Measurements from ENCODE around the gene RNF38. TPM values are rescaled to one million over a fixed set of nuclear protein-coding genes. Genes with fewer than 3 reads are reported as not detected.

The RNF38 gene
- total and polyA plus RNA-seq, 12 donors, result 5.4 to 43.7 (median 24.5) TPM

- DNase-seq, result no peak
- Histone ChIP-seq H3K4me1 (replicated peaks in 1 of 2) (no peaks in the 10 kb centered on the region), H3K27ac (no peak overlapping the region), H3K9me3 (replicated peaks in 1 of 3) (no peaks in the 10 kb centered on the region), H3K36me3 (replicated peaks in 1 of 2) (no peaks in the 10 kb centered on the region), H3K27me3 (no peaks in the 10 kb centered on the region), H3K4me3 (no peak overlapping the region)
- WGBS, 4 donors, result 95 to 99% (median 97%) methylated on average over 3 of the region's 3 CpGs
- intact Hi-C loops (cut with DNase I), result no loop called here
- TF ChIP-seq POLR2A (IDR thresholded peaks at IDR 0.05) (no peak), CTCF (IDR thresholded peaks at IDR 0.05) (no peak)
Measured at GRCh38 chr9:36290996-36291395, 109.1 kb downstream of the RNF38 start.

- TF ChIP-seq POLR2A (IDR thresholded peaks at IDR 0.05) (no peak), CTCF (IDR thresholded peaks at IDR 0.05) (no peak)
- Histone ChIP-seq H3K9me3 (replicated peaks in 1 of 3) (no peaks in the 10 kb centered on the region), H3K36me3 (replicated peaks in 1 of 2) (no peaks in the 10 kb centered on the region), H3K27me3 (no peaks in the 10 kb centered on the region), H3K4me1 (replicated peaks in 1 of 2) (no peaks in the 10 kb centered on the region), H3K4me3 (no peak overlapping the region), H3K27ac (no peak overlapping the region)
- 80 to 94% (median 89%) methylated on average over 3 of the region's 3 CpGs for WGBS, 4 donors
- no peak for DNase-seq
- intact Hi-C loops (cut with DNase I), result no loop called here
Measured at GRCh38 chr9:36289836-36290435, 110.1 kb downstream of the RNF38 start.

GRCh38 chr9:36288070-36288469 is 112.0 kb downstream of the RNF38 start:
- Histone ChIP-seq H3K27me3 (no peaks in the 10 kb centered on the region), H3K4me1 (replicated peaks in 1 of 2) (no peaks in the 10 kb centered on the region), H3K4me3 (no peak overlapping the region), H3K9me3 (replicated peaks in 1 of 3) (no peaks in the 10 kb centered on the region), H3K36me3 (replicated peaks in 1 of 2) (no peaks in the 10 kb centered on the region), H3K27ac (no peak overlapping the region)
- intact Hi-C loops (cut with DNase I), result no loop called here
- TF ChIP-seq POLR2A (IDR thresholded peaks at IDR 0.05), result no peak
- TF ChIP-seq CTCF (IDR thresholded peaks at IDR 0.05), result no peak
- DNase-seq, result no peak
- 88 to 100% (median 95%) methylated on average over 3 of the region's 3 CpGs for WGBS, 4 donors

Other genes starting within 250 kb of the RNF38 start
- 1 to 10 TPM in 4 of 9 donors, under 1 TPM in 5; 0.22 to 1.9 (median 0.55) TPM for gene CCIN, start 230.9 kb downstream of the RNF38 start, total RNA-seq
- 1 to 10 TPM in 1 of 3 donors, under 1 TPM in 2; 0.20 to 1.2 (median 0.32) TPM for gene CCIN, start 230.9 kb downstream of the RNF38 start, polyA plus RNA-seq
- 100 to 1,000 TPM; 167 to 301 (median 226) TPM for gene CLTA, start 209.3 kb downstream of the RNF38 start, total RNA-seq
- 100 to 1,000 TPM in 2 of 3 donors, 10 to 100 TPM in 1; 95.6 to 199 (median 126) TPM for gene CLTA, start 209.3 kb downstream of the RNF38 start, polyA plus RNA-seq
- 10 to 100 TPM; 16.3 to 34.3 (median 20.9) TPM for gene GNE, start 141.8 kb downstream of the RNF38 start, total RNA-seq
- 10 to 100 TPM in 1 of 3 donors, 1 to 10 TPM in 2; 4.8 to 28.3 (median 5.1) TPM for gene GNE, start 141.8 kb downstream of the RNF38 start, polyA plus RNA-seq
- 10 to 100 TPM in 1 of 9 donors, 1 to 10 TPM in 3, under 1 TPM in 5; 0.12 to 11.4 (median 0.95) TPM for gene MELK, start 172.6 kb upstream of the RNF38 start, total RNA-seq
- 1 to 10 TPM in 1 of 3 donors, under 1 TPM in 2; 0.24 to 1.6 (median 0.24) TPM for gene MELK, start 172.6 kb upstream of the RNF38 start, polyA plus RNA-seq